GM12878 (cell line): ENCODE data around the gene USP9X. TPM values are rescaled to one million over a fixed set of nuclear protein-coding genes. Genes with fewer than 3 reads are reported as not detected.
A peak's percentile ranks its signal among the peaks of the same experiment; 100 is the strongest.

Experiments used
- ATAC-seq: fragments of 200-7000 bp; cut with Tn5 transposase; 3 replicates; pipeline ENCODE4 v1.9.1; 2020; ENCODE audit warnings: mild to moderate bottlenecking, moderate library complexity
- BruUV-seq: library from RNA; stranded (reverse); fragments of 400-500 nt; replicated peaks from 2 replicates; lab custom pipeline; 2021; lab: Mats Ljungman, UMichigan
- CTCF ChIA-PET: fragments of 300-600 bp; sonication (Branson Sonifier 250); formaldehyde crosslinking; extraction: SDS; loops from one replicate; lab custom pipeline; 2021; ENCODE audit warnings: inconsistent platforms; lab: Yijun Ruan, JAX
- POLR2A ChIA-PET: fragments of 350-600 bp; formaldehyde crosslinking; extraction: SDS; loops from one replicate; lab custom pipeline; 2021; ENCODE audit warnings: inconsistent platforms; lab: Charles Lee
- RAD21 ChIA-PET: fragments of 300-600 bp; sonication (Branson Sonifier 250); formaldehyde crosslinking; loops from one replicate; lab custom pipeline; 2023; ENCODE audit warnings: antibody characterized with exemption; ENCODE audit not compliant: unreplicated experiment; lab: Charles Lee
- SMC1A ChIA-PET: fragments of 300-600 bp; sonication (Branson Sonifier 250); formaldehyde crosslinking; loops from one replicate; lab custom pipeline; 2023; ENCODE audit not compliant: unreplicated experiment, uncharacterized antibody; lab: Charles Lee
- DNase-seq: peaks from one replicate; pipeline ENCODE4 v3.0.0-alpha.2; 2011; ENCODE audit warnings: low read depth, low spot score
- FAIRE-seq: peaks from 3 replicates; lab custom pipeline; 2011; peaks lifted over from hg19 to GRCh38; lab: Jason Lieb, UNC
- H2AFZ ChIP-seq: 2 replicates; pipeline ENCODE4 v1.6.0; 2011; ENCODE audit warnings: low read depth, low read length, control low read depth; ENCODE audit not compliant: control insufficient read depth
- H3K27ac ChIP-seq: 2 replicates; pipeline ENCODE4 v1.5.1; 2011; ENCODE audit warnings: control low read depth; ENCODE audit not compliant: control insufficient read depth, insufficient read depth
- H3K27me3 ChIP-seq, 2 experiments: replicated peaks in 1 of 2; 2 replicates each; pipeline versions ENCODE4 v1.6.0 to v1.6.1; 2011; ENCODE audit warnings: low read length in 1 of 2; ENCODE audit not compliant: control insufficient read depth in 2 of 2, insufficient read depth in 2 of 2
- H3K36me3 ChIP-seq, 2 experiments: 2 replicates each; pipeline ENCODE4 v1.5.1; 2011; ENCODE audit warnings: low read length in 1 of 2; ENCODE audit not compliant: control insufficient read depth in 2 of 2, insufficient read depth in 2 of 2
- H3K4me1 ChIP-seq: 2 replicates; pipeline ENCODE4 v1.6.1; 2011; ENCODE audit warnings: mild to moderate bottlenecking, low read length, moderate library complexity, mixed read lengths; ENCODE audit not compliant: control insufficient read depth, insufficient read depth
- H3K4me2 ChIP-seq: 2 replicates; pipeline ENCODE4 v1.6.0; 2011; ENCODE audit warnings: control low read depth; ENCODE audit not compliant: control insufficient read depth, insufficient read depth
- H3K4me3 ChIP-seq: fragments of 200-600 bp; sonication (generic); 2 replicates; pipeline ENCODE4 v1.5.1; 2016
- H3K79me2 ChIP-seq: 2 replicates; pipeline ENCODE4 v1.6.0; 2011; ENCODE audit warnings: low read length; ENCODE audit not compliant: control insufficient read depth, insufficient read depth
- H3K9ac ChIP-seq: 2 replicates; pipeline ENCODE4 v1.8.0; 2011; ENCODE audit warnings: low read length, control low read depth, mixed read lengths; ENCODE audit not compliant: control insufficient read depth, insufficient read depth
- H3K9me3 ChIP-seq: replicated peaks from 3 replicates; pipeline ENCODE4 v1.5.1; 2011; ENCODE audit warnings: mild to moderate bottlenecking, low read length; ENCODE audit not compliant: control insufficient read depth, insufficient read depth
- H4K20me1 ChIP-seq: 2 replicates; pipeline ENCODE4 v1.6.0; 2011; ENCODE audit not compliant: control insufficient read depth, insufficient read depth
- ATF7 ChIP-seq: fragments of 450-650 bp; IDR thresholded peaks from 2 replicates; pipeline ENCODE4 v1.6.1; 2016; ENCODE audit warnings: low read depth, mild to moderate bottlenecking
- BCL11A ChIP-seq: IDR thresholded peaks from 2 replicates; pipeline ENCODE4 v1.6.1; 2011; ENCODE audit warnings: low read depth, low read length
- CREB1 ChIP-seq: IDR thresholded peaks from 2 replicates; pipeline ENCODE4 v1.6.1; 2012; ENCODE audit warnings: low read depth, mild to moderate bottlenecking, inconsistent platforms
- CREM ChIP-seq: IDR thresholded peaks from 2 replicates; pipeline ENCODE4 v1.6.1; 2014; ENCODE audit warnings: antibody characterized with exemption, low read depth
- DPF2 ChIP-seq: fragments of 450-650 bp; IDR thresholded peaks from 2 replicates; pipeline ENCODE4 v1.6.1; 2017; ENCODE audit warnings: mild to moderate bottlenecking
- ETV6 ChIP-seq, 2 experiments: fragments of 450-650 bp in 1 of 2; IDR thresholded peaks in 1 of 2; conservative IDR thresholded peaks in 1 of 2; 2 replicates each; pipeline ENCODE4 v1.6.1; 2014; ENCODE audit warnings: antibody characterized with exemption in 1 of 2, borderline replicate concordance in 1 of 2, low read depth in 1 of 2, mild to moderate bottlenecking in 1 of 2, moderate library complexity in 1 of 2
- FOS ChIP-seq: IDR thresholded peaks from 3 replicates; pipeline ENCODE4 v1.6.1; 2011; ENCODE audit warnings: borderline replicate concordance; ENCODE audit not compliant: insufficient read length; ENCODE audit errors: extremely low read depth
- IKZF2 ChIP-seq, 2 experiments: fragments of 450-650 bp; IDR thresholded peaks; 2 replicates each; pipeline ENCODE4 v1.6.1; 2017; ENCODE audit warnings: mild to moderate bottlenecking in 2 of 2, moderate library complexity in 2 of 2
- IRF4 ChIP-seq: IDR thresholded peaks from 2 replicates; pipeline ENCODE4 v1.6.1; 2011; ENCODE audit warnings: low read depth, low read length
- MTA2 ChIP-seq: fragments of 450-650 bp; IDR thresholded peaks from 2 replicates; pipeline ENCODE4 v1.6.1; 2016; ENCODE audit warnings: low read depth, mild to moderate bottlenecking, moderate library complexity
- NFIC ChIP-seq: IDR thresholded peaks from 2 replicates; pipeline ENCODE4 v1.6.1; 2012; ENCODE audit warnings: low read depth, mild to moderate bottlenecking, inconsistent platforms, low read length, moderate library complexity
- RUNX3 ChIP-seq: IDR thresholded peaks from 2 replicates; pipeline ENCODE4 v1.6.1; 2012; ENCODE audit warnings: low read length, inconsistent platforms
- WGBS: methylation state at CpG from one replicate; pipeline ENCODE4 v1.1.6; 2016; ENCODE audit warnings: low lambda C conversion rate; ENCODE audit not compliant: insufficient replicate concordance, insufficient coverage; ENCODE audit errors: missing lambda C conversion rate; 5-methylcytosine and 5-hydroxymethylcytosine counted together
- in situ Hi-C: fragments of 300-500 bp; cut with MboI; formaldehyde crosslinking; loops from 9 replicates; pipeline ENCODE4 v1.14.3; 2018; ENCODE audit warnings: mixed read lengths
- intact Hi-C: fragments of 100-400 bp; cut with micrococcal nuclease; formaldehyde crosslinking; loops from one replicate; pipeline ENCODE4 v1.14.2; 2022; ENCODE audit not compliant: unreplicated experiment
- polyA plus RNA-seq, 11 experiments: library from polyadenylated mRNA; depleted of rRNA in 4 of 11; unstranded in 6 of 11; stranded (reverse) in 5 of 11; fragments of >200 nt; fragmentation: Nextera tagmentation in 4 of 11; fragmentation: Illumina TruSeq in 1 of 11; extraction: Ambion mirVana in 4 of 11; extraction: Trizol in 1 of 11; gene quantifications; 1 replicate in 1 of 11; 2 replicates in 10 of 11; pipeline versions ENCODE4 v1.2.1 to v1.2.3, GENCODE V29; 2011 to 2016; ENCODE audit warnings: inconsistent platforms in 2 of 11, missing spikeins in 2 of 11, low read depth in 1 of 11
- total RNA-seq, 4 experiments: library from RNA; depleted of rRNA in 3 of 4; stranded (reverse); fragments of >200 nt in 3 of 4; fragmentation: Illumina TruSeq in 1 of 4; extraction: Trizol in 1 of 4; gene quantifications; 2 replicates each; pipeline versions ENCODE4 v1.2.1 to v1.2.3, GENCODE V29; 2013 to 2021
- TF ChIP-seq, protein P1 (sequence below): IDR thresholded peaks from 2 replicates; pipeline ENCODE4 v1.6.1; 2012; ENCODE audit warnings: low read depth, low read length, improper control_type of control experiment
- TF ChIP-seq, protein P2 (sequence below): fragments of 450-650 bp; IDR thresholded peaks from 2 replicates; pipeline ENCODE4 v1.6.1; 2016; ENCODE audit warnings: mild to moderate bottlenecking
- TF ChIP-seq, protein P3 (sequence below): fragments of 450-650 bp; IDR thresholded peaks from 2 replicates; pipeline ENCODE4 v1.6.1; 2017; ENCODE audit warnings: mild to moderate bottlenecking, low read depth, inconsistent platforms; ENCODE audit not compliant: poor library complexity, severe bottlenecking
- TF ChIP-seq, protein P4 (sequence below): fragments of 150-350 bp; IDR thresholded peaks from 2 replicates; pipeline ENCODE4 v1.6.1; 2016; ENCODE audit warnings: low read depth, low read length

The USP9X gene
- total and polyA plus RNA-seq, 10 of the 15 experiments (the other 5 are each of a cell fraction or from before 2014, with no cell fraction given): 9.3 to 61.6 (median 31.7) TPM

DNA sequence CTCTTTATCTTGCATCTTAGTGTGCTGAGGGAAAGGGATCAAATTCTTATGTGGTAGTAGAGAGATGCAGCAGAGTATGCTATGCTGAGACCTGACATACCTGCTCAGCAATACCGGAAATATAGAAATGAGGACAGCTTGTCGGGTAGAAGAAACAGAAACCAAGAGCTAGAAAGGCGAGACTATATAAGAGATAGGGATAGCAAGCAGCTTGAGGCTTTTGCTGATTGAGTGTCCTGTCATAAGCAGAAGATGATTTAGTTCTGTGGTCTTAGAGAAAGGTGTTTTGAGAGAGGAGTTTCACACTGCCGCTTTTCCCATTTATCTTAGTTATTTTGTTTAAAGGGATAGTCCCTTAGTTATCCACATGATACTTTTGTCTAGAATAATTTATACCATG is 31.7 kb downstream of the USP9X start:
- ChIA-PET SMC1A (interaction anchor here (0.7 to 10.2 kb wide), 19 partner anchors 10 to 573 kb away, joined by 3 to 109 read pairs (median 3); partner anchors contain the start of gene USP9X), RAD21 (interaction anchor here (0.6 to 9.1 kb wide), 12 partner anchors 26 to 465 kb away, joined by 3 to 78 read pairs (median 4); partner anchors contain the start of genes MED14 and USP9X), CTCF (interaction anchor here (1.1 to 6.2 kb wide), 9 partner anchors 10 to 465 kb away, joined by 3 to 105 read pairs (median 29); partner anchors contain the start of gene USP9X), POLR2A (interaction anchor here (0.9 kb wide), 1 partner anchor 31 kb away, joined by 3 read pairs; the partner anchor contains the start of gene USP9X)
- peaks cover 90% of the 10 kb centered on the region for H3K79me2 ChIP-seq
- in situ Hi-C loops (loop anchor here (5.0 to 10.0 kb wide), 2 partner anchors 250 to 472 kb away; partner anchors contain the start of gene CXorf38), intact Hi-C loops (loop anchor here (5.0 to 10.0 kb wide), 2 partner anchors 385 to 572 kb away; no protein-coding TSS in a partner anchor)
- peak overlapping the region; percentile 92 for H3K4me2 ChIP-seq
- no peak overlapping the region for H2AFZ ChIP-seq
- peak; percentile 71 for DNase-seq
- no peaks in the 10 kb centered on the region for H3K36me3 ChIP-seq
- BruUV-seq: no TSS peak
- peak overlapping the region; percentile 65; the same call in 1 of the 2 replicates for H3K27ac ChIP-seq
- WGBS: 0% methylated on average over 4 of the region's 4 CpGs
- no peaks in the 10 kb centered on the region for H3K9me3 ChIP-seq
- peak; percentile 62 for FAIRE-seq
- H3K9ac ChIP-seq: no peak overlapping the region
- peaks cover 40% of the 10 kb centered on the region for H3K4me1 ChIP-seq
- peaks cover 11% of the 10 kb centered on the region for H4K20me1 ChIP-seq
- ATAC-seq: peak; percentile 78
- H3K27me3 ChIP-seq: no peaks in the 10 kb centered on the region
- 0 out of 2 replicates have a peak overlapping the region, but pooled peaks have one; percentile 26 for H3K4me3 ChIP-seq
- TF ChIP-seq DPF2 (peak; percentile 35; the same call in 1 of the 2 replicates), BCL11A (peak; percentile 54; the same call in 1 of the 2 replicates), MTA2 (peak; percentile 69; the same call in 1 of the 2 replicates), CREM (0 out of 2 replicates have a peak, but pooled peaks have one; percentile 24), CREB1 (0 out of 2 replicates have a peak, but pooled peaks have one; percentile 19), FOS (no peak), ATF7 (peak; percentile 75), IKZF2 (IDR thresholded peaks at IDR 0.05) (peak; percentile 62 to 73), IRF4 (0 out of 2 replicates have a peak, but pooled peaks have one; percentile 39), NFIC (peak; percentile 56; the same call in 1 of the 2 replicates), RUNX3 (peak; percentile 87), ETV6 (conservative IDR thresholded peaks at IDR 0.05 in 1 of 2, IDR thresholded peaks at IDR 0.05 in 1 of 2; ENCODE audit: borderline replicate concordance in 1 of 2, low read depth in 1 of 2) (peak in 1 of 2 experiments; percentile 35; a peak in 1 of 4 replicates)
- TF ChIP-seq, protein P1, sequence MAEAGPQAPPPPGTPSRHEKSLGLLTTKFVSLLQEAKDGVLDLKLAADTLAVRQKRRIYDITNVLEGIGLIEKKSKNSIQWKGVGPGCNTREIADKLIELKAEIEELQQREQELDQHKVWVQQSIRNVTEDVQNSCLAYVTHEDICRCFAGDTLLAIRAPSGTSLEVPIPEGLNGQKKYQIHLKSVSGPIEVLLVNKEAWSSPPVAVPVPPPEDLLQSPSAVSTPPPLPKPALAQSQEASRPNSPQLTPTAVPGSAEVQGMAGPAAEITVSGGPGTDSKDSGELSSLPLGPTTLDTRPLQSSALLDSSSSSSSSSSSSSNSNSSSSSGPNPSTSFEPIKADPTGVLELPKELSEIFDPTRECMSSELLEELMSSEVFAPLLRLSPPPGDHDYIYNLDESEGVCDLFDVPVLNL: no peak
- TF ChIP-seq, protein P2, sequence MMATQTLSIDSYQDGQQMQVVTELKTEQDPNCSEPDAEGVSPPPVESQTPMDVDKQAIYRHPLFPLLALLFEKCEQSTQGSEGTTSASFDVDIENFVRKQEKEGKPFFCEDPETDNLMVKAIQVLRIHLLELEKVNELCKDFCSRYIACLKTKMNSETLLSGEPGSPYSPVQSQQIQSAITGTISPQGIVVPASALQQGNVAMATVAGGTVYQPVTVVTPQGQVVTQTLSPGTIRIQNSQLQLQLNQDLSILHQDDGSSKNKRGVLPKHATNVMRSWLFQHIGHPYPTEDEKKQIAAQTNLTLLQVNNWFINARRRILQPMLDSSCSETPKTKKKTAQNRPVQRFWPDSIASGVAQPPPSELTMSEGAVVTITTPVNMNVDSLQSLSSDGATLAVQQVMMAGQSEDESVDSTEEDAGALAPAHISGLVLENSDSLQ: peak; percentile 82
- TF ChIP-seq, protein P3, sequence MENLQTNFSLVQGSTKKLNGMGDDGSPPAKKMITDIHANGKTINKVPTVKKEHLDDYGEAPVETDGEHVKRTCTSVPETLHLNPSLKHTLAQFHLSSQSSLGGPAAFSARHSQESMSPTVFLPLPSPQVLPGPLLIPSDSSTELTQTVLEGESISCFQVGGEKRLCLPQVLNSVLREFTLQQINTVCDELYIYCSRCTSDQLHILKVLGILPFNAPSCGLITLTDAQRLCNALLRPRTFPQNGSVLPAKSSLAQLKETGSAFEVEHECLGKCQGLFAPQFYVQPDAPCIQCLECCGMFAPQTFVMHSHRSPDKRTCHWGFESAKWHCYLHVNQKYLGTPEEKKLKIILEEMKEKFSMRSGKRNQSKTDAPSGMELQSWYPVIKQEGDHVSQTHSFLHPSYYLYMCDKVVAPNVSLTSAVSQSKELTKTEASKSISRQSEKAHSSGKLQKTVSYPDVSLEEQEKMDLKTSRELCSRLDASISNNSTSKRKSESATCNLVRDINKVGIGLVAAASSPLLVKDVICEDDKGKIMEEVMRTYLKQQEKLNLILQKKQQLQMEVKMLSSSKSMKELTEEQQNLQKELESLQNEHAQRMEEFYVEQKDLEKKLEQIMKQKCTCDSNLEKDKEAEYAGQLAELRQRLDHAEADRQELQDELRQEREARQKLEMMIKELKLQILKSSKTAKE: peak; percentile 71
- TF ChIP-seq, protein P4, sequence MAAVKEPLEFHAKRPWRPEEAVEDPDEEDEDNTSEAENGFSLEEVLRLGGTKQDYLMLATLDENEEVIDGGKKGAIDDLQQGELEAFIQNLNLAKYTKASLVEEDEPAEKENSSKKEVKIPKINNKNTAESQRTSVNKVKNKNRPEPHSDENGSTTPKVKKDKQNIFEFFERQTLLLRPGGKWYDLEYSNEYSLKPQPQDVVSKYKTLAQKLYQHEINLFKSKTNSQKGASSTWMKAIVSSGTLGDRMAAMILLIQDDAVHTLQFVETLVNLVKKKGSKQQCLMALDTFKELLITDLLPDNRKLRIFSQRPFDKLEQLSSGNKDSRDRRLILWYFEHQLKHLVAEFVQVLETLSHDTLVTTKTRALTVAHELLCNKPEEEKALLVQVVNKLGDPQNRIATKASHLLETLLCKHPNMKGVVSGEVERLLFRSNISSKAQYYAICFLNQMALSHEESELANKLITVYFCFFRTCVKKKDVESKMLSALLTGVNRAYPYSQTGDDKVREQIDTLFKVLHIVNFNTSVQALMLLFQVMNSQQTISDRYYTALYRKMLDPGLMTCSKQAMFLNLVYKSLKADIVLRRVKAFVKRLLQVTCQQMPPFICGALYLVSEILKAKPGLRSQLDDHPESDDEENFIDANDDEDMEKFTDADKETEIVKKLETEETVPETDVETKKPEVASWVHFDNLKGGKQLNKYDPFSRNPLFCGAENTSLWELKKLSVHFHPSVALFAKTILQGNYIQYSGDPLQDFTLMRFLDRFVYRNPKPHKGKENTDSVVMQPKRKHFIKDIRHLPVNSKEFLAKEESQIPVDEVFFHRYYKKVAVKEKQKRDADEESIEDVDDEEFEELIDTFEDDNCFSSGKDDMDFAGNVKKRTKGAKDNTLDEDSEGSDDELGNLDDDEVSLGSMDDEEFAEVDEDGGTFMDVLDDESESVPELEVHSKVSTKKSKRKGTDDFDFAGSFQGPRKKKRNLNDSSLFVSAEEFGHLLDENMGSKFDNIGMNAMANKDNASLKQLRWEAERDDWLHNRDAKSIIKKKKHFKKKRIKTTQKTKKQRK: no peak
